ENCODE data around the gene HERC2. TPM values are rescaled to one million over a fixed set of nuclear protein-coding genes. Genes with fewer than 3 reads are reported as not detected.

HERC2 gene
- total and polyA plus RNA-seq, 7 donors, result 23.9 to 59.7 (median 41.1) TPM

DNA sequence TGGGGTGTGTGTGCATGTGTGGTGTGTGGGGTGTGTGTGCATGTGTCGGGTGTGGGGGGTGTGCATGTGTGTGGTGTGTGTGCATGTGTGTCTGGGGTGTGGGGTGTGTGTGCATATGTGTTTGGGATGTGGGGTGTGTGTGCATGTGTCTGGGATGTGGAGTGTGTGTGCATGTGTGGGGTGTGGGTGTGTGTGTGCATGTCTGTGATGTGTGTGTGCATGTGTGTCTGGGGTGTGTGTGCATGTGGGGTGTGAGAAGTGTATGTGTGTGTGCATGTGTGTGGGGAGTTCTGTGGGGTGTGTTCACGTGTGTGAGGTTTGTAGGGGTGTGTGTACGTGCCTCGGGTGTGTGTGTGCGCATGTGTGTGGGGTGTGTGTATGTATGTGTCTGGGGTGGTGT lies 216.2 kb downstream of the HERC2 start:
- ATAC-seq (no peak), DNase-seq (no peak)
- peaks cover 7% of the 10 kb centered on the region for H3K4me1 ChIP-seq
- peaks cover 0 to 3% of the 10 kb centered on the region in 2 donors for H3K36me3 ChIP-seq (ENCODE audit: insufficient read depth in 1 of 2, low read depth in 1 of 2)
- no peaks in the 10 kb centered on the region for H3K9me3 ChIP-seq
- peaks cover 0 to 32% (median 14%) of the 10 kb centered on the region in 3 donors for H3K27me3 ChIP-seq (ENCODE audit: insufficient read depth in 3 of 3, low read length in 2 of 3)
- TF ChIP-seq, protein P1, sequence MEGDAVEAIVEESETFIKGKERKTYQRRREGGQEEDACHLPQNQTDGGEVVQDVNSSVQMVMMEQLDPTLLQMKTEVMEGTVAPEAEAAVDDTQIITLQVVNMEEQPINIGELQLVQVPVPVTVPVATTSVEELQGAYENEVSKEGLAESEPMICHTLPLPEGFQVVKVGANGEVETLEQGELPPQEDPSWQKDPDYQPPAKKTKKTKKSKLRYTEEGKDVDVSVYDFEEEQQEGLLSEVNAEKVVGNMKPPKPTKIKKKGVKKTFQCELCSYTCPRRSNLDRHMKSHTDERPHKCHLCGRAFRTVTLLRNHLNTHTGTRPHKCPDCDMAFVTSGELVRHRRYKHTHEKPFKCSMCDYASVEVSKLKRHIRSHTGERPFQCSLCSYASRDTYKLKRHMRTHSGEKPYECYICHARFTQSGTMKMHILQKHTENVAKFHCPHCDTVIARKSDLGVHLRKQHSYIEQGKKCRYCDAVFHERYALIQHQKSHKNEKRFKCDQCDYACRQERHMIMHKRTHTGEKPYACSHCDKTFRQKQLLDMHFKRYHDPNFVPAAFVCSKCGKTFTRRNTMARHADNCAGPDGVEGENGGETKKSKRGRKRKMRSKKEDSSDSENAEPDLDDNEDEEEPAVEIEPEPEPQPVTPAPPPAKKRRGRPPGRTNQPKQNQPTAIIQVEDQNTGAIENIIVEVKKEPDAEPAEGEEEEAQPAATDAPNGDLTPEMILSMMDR (IDR thresholded peaks at IDR 0.05), result no peak
- intact Hi-C loops (cut with DNase I), result no loop called here
- WGBS, 3 donors, result 86 to 89% (median 87%) methylated on average over 5 of the region's 5 CpGs
- H3K27ac ChIP-seq, result no peak overlapping the region
- no peak overlapping the region for H3K4me3 ChIP-seq

DNA sequence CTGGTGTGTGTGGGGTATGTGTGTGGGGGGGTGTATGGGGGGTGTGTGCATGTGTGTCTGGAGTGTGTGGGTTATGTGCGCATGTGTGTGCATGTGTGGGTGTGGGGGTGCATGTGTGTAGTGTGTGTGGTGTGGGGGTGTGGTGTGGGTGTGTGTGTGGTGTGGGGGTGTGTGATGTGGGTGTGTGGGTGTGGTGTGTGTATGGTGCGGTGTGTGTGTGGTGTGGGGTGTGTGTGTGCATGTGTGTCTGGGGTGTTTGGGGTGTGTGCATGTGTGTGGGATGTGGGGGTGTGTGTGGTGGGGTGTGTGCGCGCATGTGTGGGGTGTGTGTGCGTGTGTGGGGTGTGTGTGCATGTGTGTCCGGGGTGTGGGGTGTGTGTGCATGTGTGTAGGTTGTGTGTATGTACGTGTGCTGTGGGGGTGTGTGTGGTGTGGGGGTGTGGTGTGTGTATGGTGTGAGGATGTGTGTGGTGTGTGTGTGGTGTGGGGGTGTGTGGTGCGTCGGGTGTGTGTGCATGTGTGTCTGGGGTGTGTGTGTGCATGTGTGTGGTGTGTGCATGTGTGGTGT lies 216.7 kb downstream of the HERC2 start:
- TF ChIP-seq, protein P1 (IDR thresholded peaks at IDR 0.05), result no peak
- Histone ChIP-seq H3K4me1 (peaks cover 7% of the 10 kb centered on the region), H3K36me3 (ENCODE audit: insufficient read depth in 1 of 2, low read depth in 1 of 2) (no peaks in the 10 kb centered on the region), H3K4me3 (no peak overlapping the region), H3K27me3 (ENCODE audit: insufficient read depth in 3 of 3, low read length in 2 of 3) (peaks cover 0 to 37% (median 14%) of the 10 kb centered on the region in 3 donors), H3K27ac (no peak overlapping the region), H3K9me3 (no peaks in the 10 kb centered on the region)
- DNase-seq (no peak), ATAC-seq (no peak)
- WGBS, 3 donors, result 96 to 100% (median 97%) methylated on average over 9 of the region's 9 CpGs
- intact Hi-C loops (cut with DNase I), result no loop called here

DNA sequence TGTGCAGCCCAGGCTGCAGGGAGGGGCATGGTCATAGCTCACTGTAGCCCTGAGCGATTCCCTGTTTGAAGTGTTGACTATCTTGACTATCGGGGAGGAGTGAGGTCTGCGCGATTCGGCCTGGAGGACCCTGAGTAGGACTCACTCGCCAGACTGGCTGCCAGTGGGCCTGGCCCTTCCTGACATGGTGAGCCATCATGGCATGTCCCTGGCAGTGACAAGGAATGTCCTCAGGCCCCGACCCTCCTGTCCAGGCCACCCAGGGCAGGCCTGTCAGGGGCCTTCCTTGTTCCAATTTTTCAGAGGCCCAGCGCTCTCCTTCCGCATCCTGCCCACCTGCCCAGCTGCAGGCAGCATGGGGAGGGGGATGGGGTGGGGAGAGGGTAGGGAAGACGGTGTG lies 217.7 kb downstream of the HERC2 start:
- TF ChIP-seq, protein P1 (IDR thresholded peaks at IDR 0.05), result no peak
- H3K36me3 ChIP-seq (ENCODE audit: insufficient read depth in 1 of 2, low read depth in 1 of 2), result no peaks in the 10 kb centered on the region
- peaks cover 0 to 47% (median 14%) of the 10 kb centered on the region in 3 donors for H3K27me3 ChIP-seq (ENCODE audit: insufficient read depth in 3 of 3, low read length in 2 of 3)
- DNase-seq (no peak), ATAC-seq (no peak)
- WGBS, 3 donors, result 88 to 95% (median 94%) methylated on average over 10 of the region's 10 CpGs
- H3K4me1 ChIP-seq, result peaks cover 7% of the 10 kb centered on the region
- no peak overlapping the region for H3K4me3 ChIP-seq
- H3K27ac ChIP-seq, result no peak overlapping the region
- H3K9me3 ChIP-seq, result no peaks in the 10 kb centered on the region
- intact Hi-C loops (cut with DNase I), result no loop called here

DNA sequence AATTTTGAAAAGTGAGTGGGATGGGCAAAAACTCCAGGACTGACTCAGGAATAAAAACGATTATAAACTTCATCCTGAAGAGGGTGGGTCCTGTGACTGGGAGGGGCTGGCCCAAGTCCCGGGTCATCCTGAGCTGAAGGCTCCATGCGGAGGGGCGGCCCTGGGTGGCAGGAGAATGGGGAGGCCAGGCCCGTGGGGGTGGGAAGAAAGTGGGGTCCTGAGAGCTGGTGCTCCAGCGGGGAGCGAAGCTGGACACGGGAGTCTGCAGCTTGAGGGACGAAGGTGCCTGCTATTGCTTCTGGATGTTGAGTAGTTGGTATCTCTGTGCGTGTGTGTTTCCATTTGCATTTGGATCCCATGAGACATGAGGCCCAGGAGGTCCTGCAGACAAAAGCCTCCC lies 218.1 kb downstream of the HERC2 start:
- intact Hi-C loops (cut with DNase I), result no loop called here
- Histone ChIP-seq H3K4me1 (peaks cover 7% of the 10 kb centered on the region), H3K36me3 (ENCODE audit: insufficient read depth in 1 of 2, low read depth in 1 of 2) (no peaks in the 10 kb centered on the region), H3K27me3 (ENCODE audit: insufficient read depth in 3 of 3, low read length in 2 of 3) (peaks cover 0 to 51% (median 17%) of the 10 kb centered on the region in 3 donors), H3K4me3 (no peak overlapping the region), H3K27ac (no peak overlapping the region), H3K9me3 (no peaks in the 10 kb centered on the region)
- TF ChIP-seq, protein P1 (IDR thresholded peaks at IDR 0.05), result no peak
- ATAC-seq, result no peak
- DNase-seq, result no peak
- 81 to 85% (median 85%) methylated on average over 10 of the region's 10 CpGs for WGBS, 3 donors

DNA sequence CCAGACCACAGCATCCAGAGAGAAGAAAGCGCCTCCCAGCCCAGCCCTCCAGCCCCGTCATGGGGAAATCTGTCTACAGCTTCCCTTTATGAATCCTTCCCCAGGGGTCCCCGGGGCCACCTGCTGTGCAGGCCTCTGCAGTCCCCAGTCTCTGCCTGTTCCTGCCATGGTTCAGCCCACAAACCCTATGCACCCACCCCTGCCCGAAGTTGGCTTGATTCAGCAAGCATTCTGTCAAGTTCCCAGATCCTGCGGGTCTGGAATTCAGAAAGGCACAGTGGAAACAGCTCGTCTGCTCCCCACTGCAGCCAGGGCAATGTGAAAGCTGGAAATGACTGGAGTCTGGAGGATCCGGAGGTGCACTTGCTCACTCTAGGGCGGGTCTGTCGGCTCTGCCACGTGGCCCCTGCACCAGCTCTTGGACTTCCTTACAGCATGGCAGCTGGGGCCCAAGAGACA lies 220.0 kb downstream of the HERC2 start:
- TF ChIP-seq, protein P1 (IDR thresholded peaks at IDR 0.05), result no peak
- Histone ChIP-seq H3K4me3 (no peak overlapping the region), H3K27ac (no peak overlapping the region), H3K4me1 (peaks cover 2% of the 10 kb centered on the region), H3K9me3 (no peaks in the 10 kb centered on the region), H3K36me3 (ENCODE audit: insufficient read depth in 1 of 2, low read depth in 1 of 2) (no peaks in the 10 kb centered on the region), H3K27me3 (ENCODE audit: insufficient read depth in 3 of 3, low read length in 2 of 3) (peaks cover 0 to 64% (median 20%) of the 10 kb centered on the region in 3 donors)
- DNase-seq (no peak), ATAC-seq (no peak)
- WGBS, 3 donors, result 76 to 80% (median 77%) methylated on average over 10 of the region's 10 CpGs
- intact Hi-C loops (cut with DNase I), result no loop called here

Measured in psoas muscle (tissue), 8 donors.